DOHH2 (cell line): ENCODE results near the gene HLTF.

Source experiments
- H3F3A ChIP-seq: fragments of 200-600 bp; sonication (generic), shearing (Covaris generic); 2 replicates; pipeline ENCODE4 v1.6.0; 2016; ENCODE audit warnings: antibody characterized with exemption, mild to moderate bottlenecking; ENCODE audit not compliant: control insufficient read depth, insufficient read depth
- H3K27ac ChIP-seq: fragments of 200-600 bp; sonication (generic); 2 replicates; pipeline ENCODE4 v1.5.1; 2014; ENCODE audit warnings: low read depth, mild to moderate bottlenecking, low read length, moderate library complexity
- H3K27me3 ChIP-seq: fragments of 200-600 bp; sonication (generic); 2 replicates; pipeline ENCODE4 v1.6.1; 2014; ENCODE audit warnings: mild to moderate bottlenecking, low read length, mixed read lengths; ENCODE audit not compliant: control insufficient read depth
- H3K36me3 ChIP-seq: fragments of 200-600 bp; sonication (generic); 2 replicates; pipeline ENCODE4 v1.6.1; 2014; ENCODE audit warnings: mild to moderate bottlenecking, low read length, moderate library complexity, mixed read lengths; ENCODE audit not compliant: control insufficient read depth
- H3K4me1 ChIP-seq: fragments of 200-600 bp; sonication (generic); 2 replicates; pipeline ENCODE4 v1.6.1; 2014; ENCODE audit warnings: mild to moderate bottlenecking, low read length, mixed read lengths; ENCODE audit not compliant: control insufficient read depth
- H3K4me2 ChIP-seq: fragments of 200-600 bp; sonication (generic); 2 replicates; pipeline ENCODE4 v1.6.0; 2014; ENCODE audit warnings: mild to moderate bottlenecking, low read length, moderate library complexity
- H3K4me3 ChIP-seq: fragments of 200-600 bp; sonication (generic); 2 replicates; pipeline ENCODE4 v1.5.1; 2014; ENCODE audit warnings: mild to moderate bottlenecking, low read length, mixed read lengths
- H3K79me2 ChIP-seq: fragments of 200-600 bp; sonication (generic); 2 replicates; pipeline ENCODE4 v1.6.1; 2014; ENCODE audit warnings: mild to moderate bottlenecking, low read length, mixed read lengths; ENCODE audit not compliant: control insufficient read depth
- H3K9me2 ChIP-seq: fragments of 200-600 bp; sonication (generic); replicated peaks from 2 replicates; pipeline ENCODE4 v1.6.1; 2014; ENCODE audit warnings: mild to moderate bottlenecking, low read length, mixed read lengths; ENCODE audit not compliant: control insufficient read depth
- H3K9me3 ChIP-seq: fragments of 200-600 bp; sonication (generic); 2 replicates; pipeline ENCODE4 v1.6.1; 2014; ENCODE audit warnings: antibody characterized with exemption, low read length, mixed read lengths; ENCODE audit not compliant: control insufficient read depth, insufficient read depth
- H4K20me1 ChIP-seq: fragments of 200-600 bp; sonication (generic); 2 replicates; pipeline ENCODE4 v1.6.0; 2014; ENCODE audit warnings: low read depth, mild to moderate bottlenecking, antibody characterized with exemption, low read length, moderate library complexity; ENCODE audit not compliant: control insufficient read depth, insufficient read depth
- EZH2phosphoT487 ChIP-seq: fragments of 200-600 bp; sonication (generic); IDR thresholded peaks from 2 replicates; pipeline ENCODE4 v1.6.1; 2017; ENCODE audit warnings: borderline replicate concordance, mild to moderate bottlenecking, antibody characterized with exemption, low read length, moderate library complexity, mixed read lengths
- TF ChIP-seq, protein P1 (sequence below): fragments of 200-600 bp; sonication (generic); IDR thresholded peaks from one replicate; pipeline ENCODE4 v1.5.1; 2014; ENCODE audit warnings: antibody characterized with exemption, mild to moderate bottlenecking, low read depth, low read length; ENCODE audit not compliant: poor library complexity, severe bottlenecking

HLTF gene

DNA sequence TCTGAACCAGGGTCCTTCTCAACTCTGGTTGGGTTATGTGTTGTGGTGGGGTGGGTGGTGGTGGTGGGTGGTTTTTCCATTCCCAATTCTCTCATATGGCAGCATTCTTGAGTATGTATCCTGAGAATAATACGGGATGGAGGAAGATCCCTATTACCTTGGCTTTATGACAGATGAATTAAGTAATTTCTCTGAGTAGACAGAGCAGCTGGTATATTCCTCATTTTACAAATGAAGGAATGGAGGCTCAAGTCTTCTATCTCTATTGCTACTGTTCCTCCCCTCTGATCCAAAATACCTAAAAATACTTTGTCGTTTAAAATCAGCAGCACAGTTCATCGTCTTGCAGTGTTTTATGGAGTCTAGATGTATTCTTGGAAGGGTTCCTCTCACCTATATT, 84.6 kb downstream of the HLTF start:
- Histone ChIP-seq H3K4me1 (peaks cover 8% of the 10 kb centered on the region; the same call in 1 of the 2 replicates), H3K9me2 (no peaks in the 10 kb centered on the region), H3K36me3 (peaks cover 39% of the 10 kb centered on the region), H3K4me2 (no peak overlapping the region), H3K27ac (no peak overlapping the region), H3F3A (no peaks in the 10 kb centered on the region), H4K20me1 (no peaks in the 10 kb centered on the region), H3K9me3 (no peaks in the 10 kb centered on the region), H3K4me3 (no peak overlapping the region), H3K79me2 (no peaks in the 10 kb centered on the region), H3K27me3 (no peaks in the 10 kb centered on the region)
- TF ChIP-seq, protein P1, sequence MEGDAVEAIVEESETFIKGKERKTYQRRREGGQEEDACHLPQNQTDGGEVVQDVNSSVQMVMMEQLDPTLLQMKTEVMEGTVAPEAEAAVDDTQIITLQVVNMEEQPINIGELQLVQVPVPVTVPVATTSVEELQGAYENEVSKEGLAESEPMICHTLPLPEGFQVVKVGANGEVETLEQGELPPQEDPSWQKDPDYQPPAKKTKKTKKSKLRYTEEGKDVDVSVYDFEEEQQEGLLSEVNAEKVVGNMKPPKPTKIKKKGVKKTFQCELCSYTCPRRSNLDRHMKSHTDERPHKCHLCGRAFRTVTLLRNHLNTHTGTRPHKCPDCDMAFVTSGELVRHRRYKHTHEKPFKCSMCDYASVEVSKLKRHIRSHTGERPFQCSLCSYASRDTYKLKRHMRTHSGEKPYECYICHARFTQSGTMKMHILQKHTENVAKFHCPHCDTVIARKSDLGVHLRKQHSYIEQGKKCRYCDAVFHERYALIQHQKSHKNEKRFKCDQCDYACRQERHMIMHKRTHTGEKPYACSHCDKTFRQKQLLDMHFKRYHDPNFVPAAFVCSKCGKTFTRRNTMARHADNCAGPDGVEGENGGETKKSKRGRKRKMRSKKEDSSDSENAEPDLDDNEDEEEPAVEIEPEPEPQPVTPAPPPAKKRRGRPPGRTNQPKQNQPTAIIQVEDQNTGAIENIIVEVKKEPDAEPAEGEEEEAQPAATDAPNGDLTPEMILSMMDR: no peak
- no peak for TF ChIP-seq EZH2phosphoT487

- H3K9me3 ChIP-seq: no peaks in the 10 kb centered on the region
- H3K9me2 ChIP-seq: no peaks in the 10 kb centered on the region
- no peaks in the 10 kb centered on the region for H3F3A ChIP-seq
- peaks cover 8% of the 10 kb centered on the region; the same call in 1 of the 2 replicates for H3K4me1 ChIP-seq
- H3K4me3 ChIP-seq: no peak overlapping the region
- H3K4me2 ChIP-seq: no peak overlapping the region
- no peak overlapping the region for H3K27ac ChIP-seq
- no peaks in the 10 kb centered on the region for H3K27me3 ChIP-seq
- H4K20me1 ChIP-seq: no peaks in the 10 kb centered on the region
- no peak for TF ChIP-seq EZH2phosphoT487
- TF ChIP-seq, protein P1: no peak
- H3K36me3 ChIP-seq: peaks cover 53% of the 10 kb centered on the region
- H3K79me2 ChIP-seq: no peaks in the 10 kb centered on the region
Observed at GRCh38 chr3:149000206-149000745, 86.1 kb downstream of the HLTF start.

DNA sequence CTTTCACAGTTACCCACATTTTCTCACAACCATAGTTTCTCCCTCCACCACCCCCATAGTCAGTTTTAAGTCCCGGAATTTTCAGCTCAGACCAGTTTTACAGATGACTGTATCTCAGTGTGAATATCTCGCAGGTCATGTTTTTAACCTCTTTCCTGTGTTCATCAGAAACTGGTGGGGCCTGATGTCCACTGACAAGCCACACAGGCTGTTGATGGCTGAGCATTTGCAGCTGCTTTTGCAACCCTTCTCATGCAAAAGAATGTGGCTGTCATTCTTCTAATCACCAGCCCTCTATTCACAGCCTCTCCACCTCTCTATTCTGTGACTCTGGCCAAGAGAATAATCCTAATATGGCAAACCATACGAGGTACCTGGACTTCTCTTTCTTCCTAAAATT, 86.5 kb downstream of the HLTF start:
- no peak for TF ChIP-seq EZH2phosphoT487
- TF ChIP-seq, protein P1: no peak
- H3K27me3 ChIP-seq: no peaks in the 10 kb centered on the region
- peaks cover 8% of the 10 kb centered on the region; the same call in 1 of the 2 replicates for H3K4me1 ChIP-seq
- no peak overlapping the region for H3K4me3 ChIP-seq
- no peak overlapping the region for H3K27ac ChIP-seq
- H4K20me1 ChIP-seq: no peaks in the 10 kb centered on the region
- no peak overlapping the region for H3K4me2 ChIP-seq
- no peaks in the 10 kb centered on the region for H3F3A ChIP-seq
- H3K9me3 ChIP-seq: no peaks in the 10 kb centered on the region
- peaks cover 54% of the 10 kb centered on the region for H3K36me3 ChIP-seq
- H3K9me2 ChIP-seq: no peaks in the 10 kb centered on the region
- no peaks in the 10 kb centered on the region for H3K79me2 ChIP-seq
